AG10803 (cell line): ENCODE data around the gene TMEM273.

Experiments
- DNase-seq: peaks from one replicate; pipeline ENCODE4 v3.0.0; 2010; ENCODE audit warnings: low read depth
- H3K4me3 ChIP-seq: 2 replicates; pipeline ENCODE4 v1.5.1; 2011; ENCODE audit warnings: mild to moderate bottlenecking, low read length, control low read depth
- CTCF ChIP-seq: conservative IDR thresholded peaks from 2 replicates; pipeline ENCODE4 v1.5.1; 2011; ENCODE audit warnings: mild to moderate bottlenecking, low read length, control low read depth, inconsistent platforms

Gene TMEM273

GRCh38 chr10:49172777-49173132 lies 15.4 kb downstream of the TMEM273 start:
- no peak for DNase-seq
- H3K4me3 ChIP-seq, result no peak overlapping the region
- no peak for TF ChIP-seq CTCF

- H3K4me3 ChIP-seq, result no peak overlapping the region
- no peak for TF ChIP-seq CTCF
- DNase-seq, result no peak
Observed at GRCh38 chr10:49172061-49172776, 16.0 kb downstream of the TMEM273 start.

DNA sequence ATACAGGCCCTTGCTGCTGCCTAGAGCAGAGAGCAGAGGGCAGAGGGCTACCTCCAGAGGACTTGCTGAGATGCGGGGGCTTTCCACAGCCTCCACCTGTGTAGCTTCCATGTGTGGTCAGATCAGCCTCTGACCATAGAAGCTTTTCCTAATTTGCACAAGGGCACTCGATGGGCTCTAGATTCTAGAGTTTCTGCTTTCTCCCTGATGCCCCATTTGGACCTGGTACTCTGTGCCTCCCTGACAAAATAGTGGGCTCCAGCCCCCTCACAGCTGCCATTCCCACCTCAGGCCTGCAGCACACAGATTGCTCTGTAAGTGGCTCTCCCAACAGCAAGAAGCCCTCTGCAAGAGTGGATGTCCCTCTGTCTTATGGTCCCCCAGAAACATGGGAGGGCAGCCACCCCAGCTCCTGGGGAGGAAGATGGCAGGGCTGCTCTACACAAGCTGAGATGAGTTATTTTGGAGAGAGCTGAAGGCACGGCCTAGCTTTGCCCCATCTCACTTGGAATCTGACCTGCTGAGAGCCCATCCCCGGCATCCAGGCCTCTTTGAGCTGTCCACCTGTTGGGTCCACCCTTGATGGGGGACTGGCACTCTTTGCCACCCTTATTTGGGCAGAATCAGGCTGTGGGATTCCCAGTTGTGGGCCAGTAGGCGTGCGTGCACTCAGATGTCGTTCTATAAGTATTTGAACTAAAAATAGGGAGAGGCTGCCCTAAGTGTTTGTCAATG lies 16.7 kb downstream of the TMEM273 start:
- no peak for DNase-seq
- no peak for TF ChIP-seq CTCF
- H3K4me3 ChIP-seq, result no peak overlapping the region

DNA sequence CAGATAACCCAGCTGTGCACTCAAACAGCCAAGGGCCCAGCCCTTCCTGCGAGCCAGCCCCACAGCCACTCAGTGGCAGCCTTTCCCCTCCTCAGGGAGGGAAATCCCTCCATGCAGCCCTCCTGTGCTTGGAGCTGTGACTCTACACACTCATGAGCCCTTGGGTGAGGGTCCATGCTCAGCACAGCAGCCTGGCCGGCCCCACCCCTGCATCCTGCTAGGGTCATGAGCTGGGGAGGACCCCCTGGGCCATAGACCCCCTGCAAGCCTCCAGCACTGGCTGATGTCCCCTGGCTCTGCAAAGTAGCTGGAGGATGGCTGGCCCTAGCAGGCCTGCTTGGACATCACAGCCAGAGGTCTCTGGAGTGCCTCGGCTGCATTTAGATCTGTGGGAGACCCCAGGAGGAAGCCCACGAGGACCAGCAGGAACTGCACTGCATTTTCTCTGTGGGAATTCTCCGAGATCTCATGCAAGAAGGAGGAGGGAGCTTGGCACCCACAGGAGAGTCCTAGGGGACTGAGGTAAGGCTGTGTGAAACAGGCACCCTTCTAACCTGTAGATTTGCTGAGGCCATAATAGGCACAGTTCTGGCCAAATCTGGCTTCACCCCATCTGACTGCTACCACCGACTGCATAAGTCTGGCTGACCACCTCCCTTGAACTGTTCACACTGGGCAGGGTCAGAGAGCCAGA lies 17.4 kb downstream of the TMEM273 start:
- no peak for TF ChIP-seq CTCF
- DNase-seq, result no peak
- no peak overlapping the region for H3K4me3 ChIP-seq

DNA sequence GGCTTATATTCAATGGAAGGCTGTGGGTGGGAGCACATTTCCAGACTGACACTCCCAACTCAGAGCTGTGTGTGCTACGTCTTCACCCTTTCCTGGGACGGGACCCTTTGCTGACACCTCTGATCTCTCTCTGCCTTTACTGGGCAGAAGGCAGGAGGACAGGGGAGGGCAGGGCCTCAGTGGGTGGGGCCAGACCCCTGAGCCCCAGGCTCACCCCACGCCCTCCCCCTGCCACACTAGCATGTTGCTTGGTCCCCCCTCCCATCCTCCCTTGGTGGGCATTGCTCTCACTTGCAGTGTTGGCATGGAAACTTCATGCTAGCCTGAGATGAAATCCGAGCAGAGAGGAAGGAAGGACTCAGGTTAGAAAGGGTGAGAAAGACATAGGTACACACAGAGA lies 18.4 kb downstream of the TMEM273 start:
- DNase-seq, result no peak
- TF ChIP-seq CTCF, result no peak
- H3K4me3 ChIP-seq, result no peak overlapping the region

DNA sequence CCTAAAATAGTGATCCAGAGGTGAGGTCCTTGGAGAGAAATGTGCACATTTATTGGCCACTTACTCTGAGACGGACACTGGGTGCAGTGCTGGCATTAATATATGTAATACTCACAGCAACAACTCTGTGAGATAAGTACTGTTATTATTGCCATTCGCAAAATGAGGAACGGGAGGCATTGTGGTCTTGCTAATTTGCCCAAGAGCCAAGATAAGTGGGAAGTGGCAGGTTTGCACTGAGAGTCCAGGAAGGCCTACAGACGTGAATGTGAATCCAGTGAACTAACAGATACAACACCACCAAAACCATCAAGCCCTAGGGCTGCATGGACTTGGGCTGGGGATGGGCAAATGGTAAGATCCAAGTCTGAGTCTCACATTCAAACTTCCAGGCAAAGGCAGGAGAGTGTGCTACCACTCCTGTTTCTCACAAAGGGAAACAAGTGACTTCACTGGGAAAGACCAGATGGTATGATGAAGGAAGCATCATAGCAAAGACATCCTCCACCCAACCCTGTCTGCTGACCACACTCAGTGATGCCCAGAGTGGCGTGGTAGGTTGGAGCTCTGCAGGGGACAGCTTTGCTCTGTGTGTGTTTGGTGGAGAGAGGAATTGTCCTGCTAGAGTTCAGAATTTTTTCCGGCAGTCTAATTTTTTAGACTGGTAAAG lies 19.2 kb downstream of the TMEM273 start:
- no peak overlapping the region for H3K4me3 ChIP-seq
- peak; percentile 45 for DNase-seq

More for the DNA sequence above, 19.2 kb downstream of the TMEM273 start:
- TF ChIP-seq CTCF, result no peak
